ENCODE results near the gene MTG2.

Gene MTG2

DNA sequence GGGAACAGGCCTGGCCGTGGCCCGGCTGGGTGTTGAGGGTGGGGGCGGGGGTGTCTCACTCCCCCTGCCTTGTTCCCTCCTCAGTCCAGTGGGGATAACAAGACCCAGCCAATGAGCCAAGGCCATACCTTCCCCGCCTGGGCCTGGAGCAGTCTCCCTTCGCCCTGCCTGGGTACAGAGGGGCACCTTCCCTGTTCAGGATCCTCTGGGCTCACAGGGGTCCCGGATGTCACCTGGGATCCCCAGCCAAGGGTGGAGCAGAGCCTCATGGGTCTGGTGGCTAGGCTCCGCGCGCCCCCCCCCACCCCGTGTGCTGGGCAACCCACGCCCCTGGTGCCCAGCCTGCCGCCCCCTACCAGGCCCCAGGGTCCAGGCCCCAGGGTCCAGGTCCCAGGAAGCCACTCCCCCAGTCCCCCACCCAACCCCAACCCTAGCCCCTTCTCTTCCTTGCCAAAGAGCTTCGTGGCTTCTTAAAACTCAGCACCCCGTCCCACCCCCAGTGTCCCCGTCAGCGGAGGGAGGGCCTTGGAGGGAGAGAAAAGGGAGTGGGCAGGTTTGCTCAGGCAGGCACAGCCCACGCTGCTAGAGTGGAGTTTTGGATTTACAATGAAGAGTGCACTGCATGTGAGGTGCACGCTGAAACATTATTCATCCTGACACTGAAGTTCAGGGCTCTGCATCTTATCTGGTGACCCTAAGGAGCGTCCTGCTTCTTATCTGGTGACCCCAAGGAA lies 25.4 kb downstream of the MTG2 start:
- no peak for DNase-seq

DNA sequence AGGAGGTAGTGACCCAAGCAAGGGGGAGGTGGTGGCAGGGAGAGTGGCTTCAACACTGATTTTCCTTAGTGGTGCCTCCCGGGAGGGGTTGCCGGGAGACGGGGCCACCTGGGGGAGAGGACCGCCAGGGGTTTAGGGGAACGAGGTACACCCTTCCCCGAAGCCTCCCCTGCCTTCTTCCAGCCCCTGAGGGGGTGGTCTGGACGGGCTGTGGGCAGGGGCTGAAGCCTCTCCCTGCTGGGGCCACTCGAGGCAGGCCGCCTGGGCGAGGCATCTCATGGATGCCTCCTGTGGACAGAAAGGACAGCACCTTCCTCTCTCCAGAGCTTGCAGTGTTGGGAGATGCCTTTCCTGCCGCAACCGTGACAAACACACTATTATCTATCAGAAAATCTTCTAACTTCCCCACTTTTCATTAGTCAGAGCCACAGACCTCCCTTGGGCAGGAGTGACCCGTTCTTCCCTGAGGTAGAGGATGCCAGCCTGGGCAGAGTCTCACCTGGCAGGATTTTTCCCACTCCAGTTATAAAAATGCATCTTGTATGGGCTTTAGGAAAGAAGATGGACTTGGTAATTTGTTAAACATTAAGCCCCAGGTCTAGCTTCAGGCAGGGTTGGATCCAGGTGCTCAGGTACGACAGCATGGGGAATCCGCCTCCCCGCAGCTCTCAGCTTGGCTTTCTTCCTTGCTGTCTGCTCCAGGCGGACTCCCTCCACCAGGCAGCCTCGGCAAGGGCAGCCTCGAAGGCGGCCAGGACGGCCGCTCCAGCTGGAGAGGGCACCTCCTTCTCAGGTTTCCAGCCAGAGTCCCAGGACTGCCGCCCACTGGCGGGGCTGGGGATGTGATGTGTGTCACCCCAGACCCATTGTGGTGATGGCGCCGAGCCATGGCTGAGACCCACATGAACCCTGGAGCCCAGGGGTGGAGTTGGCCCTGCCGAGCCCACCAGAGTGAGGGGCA lies 26.2 kb downstream of the MTG2 start:
- no peak for DNase-seq

DNA sequence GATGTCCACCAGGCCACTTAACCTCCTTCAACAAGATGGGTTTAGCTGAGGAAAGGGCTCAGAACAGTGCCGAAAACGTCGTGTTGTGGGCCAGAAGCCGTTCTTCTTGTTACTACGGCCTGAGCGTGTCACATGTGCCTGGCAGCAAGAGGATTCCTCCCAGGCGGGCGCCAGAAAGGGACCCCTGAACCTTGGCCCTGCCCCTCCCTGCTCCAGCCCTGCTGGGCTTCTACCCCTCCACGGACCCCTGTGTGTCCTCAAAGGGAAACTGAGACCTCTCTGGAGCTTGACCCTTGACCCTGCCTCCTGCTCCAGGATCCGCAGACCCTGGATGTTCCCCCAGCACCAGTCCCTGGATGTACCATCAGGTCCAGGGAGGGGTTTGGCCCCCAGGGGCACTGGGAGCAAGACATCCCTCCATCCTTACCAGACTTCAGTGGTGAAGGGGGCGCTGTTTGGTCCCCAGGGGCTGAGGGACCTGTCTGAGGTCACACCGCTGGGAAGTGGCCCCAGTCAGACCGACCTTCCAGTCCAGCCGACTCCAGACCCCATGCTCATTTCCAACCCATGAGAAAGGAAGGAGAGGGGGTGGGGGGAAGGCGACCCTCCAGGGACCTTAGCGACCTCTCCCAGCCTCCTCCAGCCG lies 27.1 kb downstream of the MTG2 start:
- DNase-seq, result no peak

DNA sequence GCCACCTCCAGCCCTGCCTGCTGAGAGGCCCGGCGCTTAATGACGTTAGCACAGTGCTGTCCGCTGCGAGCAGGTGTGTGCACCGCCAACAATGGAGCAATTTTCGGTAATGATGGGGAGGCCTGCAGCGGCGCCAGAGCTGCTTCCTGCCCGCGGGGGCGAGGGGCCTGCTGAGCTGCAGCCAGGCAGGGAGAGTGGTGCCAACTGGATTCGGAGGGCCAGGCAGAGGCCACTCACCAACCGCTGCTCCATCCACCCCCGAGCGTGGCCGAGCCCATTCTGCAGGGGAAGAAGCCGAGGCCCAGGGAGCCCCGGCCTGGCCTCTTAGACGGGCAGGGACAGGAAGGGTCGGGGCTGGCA lies 27.6 kb downstream of the MTG2 start:
- DNase-seq, result no peak

DNA sequence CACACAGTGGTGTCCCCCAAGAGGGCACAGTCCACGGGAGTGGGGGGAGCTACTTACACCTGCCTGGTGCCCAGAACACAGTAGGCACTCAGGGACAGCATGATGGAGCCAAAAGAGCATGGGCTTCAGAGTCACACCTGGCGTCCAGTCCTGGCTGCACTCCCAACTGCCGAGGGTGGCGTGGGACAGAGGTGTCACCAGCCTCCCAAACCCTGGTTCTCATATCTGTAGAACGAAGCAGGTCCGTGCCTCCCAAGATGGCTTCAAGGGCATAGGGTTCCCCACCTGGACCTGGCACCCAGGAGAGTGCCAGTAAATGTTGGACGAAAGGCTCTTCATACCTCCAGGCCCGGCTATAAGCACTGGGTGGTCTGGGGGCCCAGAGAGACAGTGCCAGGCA lies 28.4 kb downstream of the MTG2 start:
- DNase-seq, result no peak

DNA sequence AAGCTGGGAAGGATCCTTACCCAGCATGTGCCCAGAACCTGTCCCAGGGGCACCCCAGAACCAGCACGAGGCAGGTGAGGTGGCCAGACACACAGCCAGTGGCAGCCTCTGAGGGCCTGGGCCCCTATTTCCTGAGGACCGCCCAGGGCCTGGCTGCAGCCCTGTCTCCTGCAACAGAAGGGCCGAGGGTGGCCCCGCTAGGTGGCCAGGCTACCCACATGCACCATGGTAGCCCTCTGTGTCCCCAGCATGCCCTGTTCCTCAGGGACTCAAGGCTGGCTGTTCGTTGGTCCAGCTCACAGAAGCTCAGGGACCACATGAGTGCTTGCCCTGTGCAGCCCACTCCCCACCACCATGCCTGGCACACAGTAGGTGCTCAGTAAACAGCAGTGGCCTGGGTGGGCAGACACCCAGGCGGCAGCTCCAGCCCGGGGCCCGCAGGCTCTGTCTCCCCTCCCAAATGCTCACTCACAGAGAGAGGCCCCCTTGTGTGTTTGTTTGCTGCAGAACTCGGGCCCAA lies 29.0 kb downstream of the MTG2 start:
- DNase-seq, result no peak

DNA sequence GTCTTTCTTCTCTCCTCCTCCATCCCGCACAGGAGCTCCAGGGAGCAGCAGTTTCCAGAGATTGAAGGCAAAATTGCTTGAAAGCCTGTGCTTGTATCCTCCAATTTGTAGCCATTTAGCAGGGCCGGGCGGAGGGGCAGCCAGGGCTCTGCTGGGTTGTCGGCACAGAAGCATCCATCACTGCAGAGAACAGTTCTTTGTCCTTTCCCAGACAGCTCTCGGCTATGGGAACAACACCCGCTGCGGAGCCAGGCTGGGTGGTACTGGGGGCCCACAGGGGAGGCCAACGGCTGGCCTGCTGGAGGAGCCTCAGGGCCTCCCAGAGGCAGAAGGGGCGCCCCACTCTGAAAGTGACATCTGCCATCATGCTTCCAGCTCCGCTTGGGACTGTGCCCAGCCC lies 29.5 kb downstream of the MTG2 start:
- DNase-seq, result no peak

DNA sequence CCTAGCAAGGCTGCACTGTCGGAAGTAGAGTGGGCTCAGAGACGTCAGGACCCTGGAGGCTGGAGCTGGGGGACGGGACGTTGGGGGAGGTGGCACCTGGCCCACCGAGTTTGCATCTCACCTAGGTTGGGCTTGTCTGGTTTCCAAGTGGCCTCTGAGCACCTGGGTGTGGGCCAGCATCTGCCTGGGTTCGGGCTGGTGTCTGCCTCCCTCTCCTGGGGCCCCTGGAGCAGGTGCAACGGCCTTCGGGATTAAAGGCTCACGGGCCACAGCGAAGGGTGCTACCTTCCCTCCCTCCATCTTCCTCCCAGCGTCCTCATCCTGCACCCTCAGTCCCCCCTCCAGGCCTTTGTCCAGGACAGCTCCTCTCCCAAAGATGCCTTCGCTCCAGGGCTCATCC lies 31.2 kb downstream of the MTG2 start:
- DNase-seq, result no peak

DNA sequence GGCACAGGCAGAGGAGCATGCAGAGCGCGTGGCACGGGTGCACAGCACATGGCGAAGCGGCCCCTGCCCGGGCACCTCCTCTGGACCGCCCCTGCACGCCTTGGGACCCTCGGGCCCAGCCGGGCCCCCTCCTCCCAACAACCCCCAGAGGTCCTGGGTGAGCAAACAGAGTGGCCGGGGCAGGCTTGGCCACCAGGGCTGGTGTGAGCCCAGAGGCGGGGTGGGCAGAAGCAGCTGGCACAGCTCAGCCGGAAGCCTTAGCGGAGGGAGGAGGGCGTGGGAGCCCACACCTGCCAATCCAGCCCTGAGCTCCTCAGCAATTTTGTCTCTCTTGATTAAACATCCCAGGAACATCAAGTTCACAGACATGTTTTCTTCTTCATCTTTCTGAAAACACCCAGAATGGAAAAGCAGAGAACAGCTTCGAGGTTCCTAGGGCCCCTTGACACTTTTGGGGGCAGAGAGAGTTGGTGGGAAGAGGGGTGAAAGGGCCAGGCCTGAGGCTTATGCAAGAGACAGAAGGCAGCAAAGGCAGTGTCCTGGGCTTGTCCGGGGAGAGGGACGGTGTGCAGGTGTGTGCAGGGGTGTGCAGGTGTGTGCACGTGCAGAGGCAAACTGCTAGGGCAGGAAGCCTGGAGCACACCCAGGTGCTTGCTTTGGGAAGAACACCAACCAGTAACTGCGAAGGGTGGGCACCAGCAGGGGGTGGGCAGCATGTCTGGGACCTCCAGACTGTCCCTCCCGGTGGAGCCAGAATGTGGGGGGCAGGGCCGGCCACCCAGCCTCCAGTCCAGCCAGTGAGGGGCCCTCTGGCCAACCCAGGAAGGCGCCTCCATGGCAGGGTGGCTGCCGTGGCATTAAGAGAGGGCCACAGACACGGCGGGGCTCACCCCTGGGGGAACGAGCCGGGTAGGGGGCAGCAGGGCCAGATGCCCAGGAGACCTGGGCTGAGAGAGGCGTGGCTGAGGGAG lies 32.5 kb downstream of the MTG2 start:
- no peak for DNase-seq

DNA sequence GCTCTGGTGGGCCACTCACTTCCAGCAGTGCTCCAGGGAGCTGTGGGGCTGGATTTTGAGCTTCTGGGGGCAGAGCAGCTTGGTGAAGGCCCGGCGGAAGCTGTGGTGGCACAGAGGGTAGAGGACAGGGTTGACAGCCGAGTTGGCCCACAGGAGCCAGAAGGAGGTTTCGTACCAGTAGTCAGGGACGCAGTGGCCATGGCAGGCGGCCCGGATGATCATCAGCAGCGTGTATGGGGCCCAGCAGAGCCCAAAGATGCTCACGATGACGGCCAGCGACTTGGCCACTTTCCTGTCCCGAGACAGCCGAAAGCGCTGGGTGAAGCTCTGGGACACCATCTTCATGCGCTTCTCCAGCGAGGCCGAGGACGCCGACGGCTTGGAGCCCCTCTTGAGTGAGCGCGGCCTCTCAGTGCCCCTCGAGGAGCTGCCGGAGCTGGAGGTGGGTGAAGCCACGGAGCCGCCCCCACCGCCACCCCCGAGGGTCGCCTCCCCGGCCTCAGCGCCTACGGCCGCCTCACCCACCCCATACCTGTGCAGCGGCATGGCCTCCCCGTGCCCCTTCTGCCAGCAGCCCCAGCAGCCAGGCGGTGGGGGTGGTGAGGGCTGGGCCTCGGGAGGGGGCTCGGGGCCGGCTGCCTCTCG lies 33.3 kb downstream of the MTG2 start:
- DNase-seq, result no peak

DNA sequence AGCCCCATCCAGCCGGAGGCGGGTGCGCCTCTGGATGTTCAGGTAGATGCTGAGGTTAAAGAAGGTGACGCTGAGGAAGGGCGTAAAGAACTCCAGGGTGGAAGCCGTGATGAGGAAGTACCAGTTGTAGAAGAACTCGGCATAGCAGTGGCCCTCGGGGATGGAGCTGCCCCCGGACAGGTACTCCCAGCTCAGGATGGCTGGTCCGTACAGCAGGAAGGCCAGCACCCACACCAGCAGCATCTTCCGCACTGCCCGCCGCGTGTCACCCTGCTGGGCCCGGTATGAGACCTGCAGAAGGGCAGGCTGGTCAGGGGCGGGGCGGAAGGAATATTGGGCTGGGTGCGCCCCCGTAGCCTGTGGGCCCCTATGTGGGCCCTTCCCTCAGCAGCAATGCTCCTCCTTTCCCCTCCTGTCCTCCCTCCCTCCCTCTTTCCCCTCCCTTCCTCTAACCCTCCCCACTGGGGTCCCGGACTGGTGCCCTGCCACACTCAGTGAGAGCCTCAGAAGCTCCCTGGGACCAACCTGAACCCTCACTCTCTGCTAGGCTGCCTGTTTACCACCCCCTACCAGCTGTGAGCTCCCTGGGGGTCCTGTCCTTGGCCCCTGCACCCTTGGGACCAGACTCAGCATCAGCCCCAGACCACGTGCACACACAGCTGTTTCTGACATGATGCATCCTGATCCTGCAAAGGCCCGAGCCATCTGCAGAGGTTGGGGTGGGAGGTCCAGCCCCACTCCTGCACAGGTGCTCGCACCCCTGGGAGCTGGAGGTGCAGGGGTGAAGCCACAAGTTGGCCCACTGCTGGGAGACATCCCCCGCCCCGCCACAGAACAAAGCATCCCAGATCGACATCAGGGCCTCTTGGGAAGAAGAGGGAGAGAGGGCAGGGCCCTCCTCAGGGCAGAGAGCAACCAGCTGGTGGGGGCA lies 34.1 kb downstream of the MTG2 start:
- DNase-seq, result no peak

DNA sequence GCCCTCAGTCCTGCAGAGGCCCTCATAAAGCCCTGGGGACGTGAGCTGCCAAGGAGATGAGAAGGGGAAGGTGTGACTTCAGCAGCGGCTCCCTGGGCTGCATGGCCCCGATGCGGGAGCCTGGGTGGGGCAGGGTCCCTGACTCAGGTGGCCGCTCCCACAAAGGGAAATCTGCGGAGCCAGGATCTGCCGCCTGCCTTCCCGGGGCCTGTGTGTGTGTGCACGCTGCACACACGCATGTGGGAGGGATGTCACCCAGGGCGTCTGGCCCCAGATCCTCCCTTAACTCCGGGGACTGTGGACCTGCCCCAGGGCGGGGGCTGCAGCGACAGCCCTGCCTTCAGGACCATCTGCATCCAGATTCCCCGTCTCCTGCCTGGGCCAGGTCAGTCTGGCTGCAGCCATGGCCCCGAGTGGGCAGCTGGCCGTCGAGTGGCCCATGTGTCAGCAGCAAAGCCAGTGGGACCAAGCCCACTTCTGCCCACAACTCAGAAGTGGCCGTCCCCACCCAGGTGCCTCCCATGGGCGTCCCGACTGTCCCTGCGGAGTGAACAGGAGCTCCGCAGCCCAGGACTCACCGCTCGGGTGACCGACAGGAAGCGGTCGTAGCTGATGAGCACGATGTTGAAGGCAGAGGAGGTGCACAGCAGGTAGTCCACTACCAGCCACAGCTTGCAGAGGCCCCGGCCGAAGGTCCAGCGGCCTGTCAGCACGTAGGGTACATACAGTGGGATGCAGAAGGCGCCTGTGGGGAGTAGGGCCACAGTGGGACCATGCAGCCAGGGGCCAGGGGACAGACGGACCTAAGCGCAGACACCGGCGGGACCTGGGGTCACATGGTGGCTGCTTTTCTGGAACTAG lies 35.3 kb downstream of the MTG2 start:
- DNase-seq, result no peak

DNA sequence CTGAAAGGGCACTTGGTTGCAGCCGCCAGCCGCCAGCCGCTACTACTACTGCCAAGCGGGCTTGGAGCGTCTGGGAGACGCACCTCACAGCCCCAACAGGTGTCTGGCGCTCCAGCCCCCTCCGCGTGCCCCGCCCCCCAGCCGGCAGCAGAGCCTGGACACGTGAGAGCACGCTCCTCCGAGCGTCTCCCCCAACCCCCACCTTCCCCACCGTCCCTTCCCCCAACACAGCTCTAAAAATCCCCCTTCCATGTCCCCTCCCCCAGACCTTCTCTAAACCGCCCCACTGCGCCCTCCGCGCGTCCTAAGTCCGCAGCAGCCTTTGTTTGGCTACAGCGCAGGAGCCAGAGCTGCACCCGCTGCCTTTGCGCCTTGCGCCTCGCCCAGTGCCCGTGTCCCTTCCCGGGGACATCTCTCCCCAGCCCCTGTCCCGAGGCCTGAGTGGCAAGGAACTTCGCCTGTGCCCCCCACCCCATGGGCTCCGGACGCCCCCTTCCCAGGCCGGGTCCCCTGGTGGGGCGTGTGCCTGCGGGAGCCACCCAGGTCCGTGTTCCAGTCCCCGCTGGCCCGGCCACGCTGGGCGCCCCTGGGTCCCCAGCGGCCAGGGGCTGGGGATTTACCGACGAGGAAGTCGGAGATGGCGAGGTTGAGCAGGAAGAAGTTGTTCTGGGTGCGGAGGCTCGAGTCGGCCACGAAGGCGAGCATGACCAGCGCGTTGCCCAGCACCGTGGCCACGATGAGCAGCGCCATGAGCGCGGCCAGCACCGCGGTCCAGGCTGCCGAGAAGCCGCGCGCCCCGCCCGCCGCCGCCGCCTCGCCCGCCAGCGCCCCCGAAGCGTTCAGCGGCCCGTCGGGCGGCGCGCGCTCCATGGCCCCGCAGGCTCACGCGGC lies 36.5 kb downstream of the MTG2 start:
- no peak for DNase-seq

DNA sequence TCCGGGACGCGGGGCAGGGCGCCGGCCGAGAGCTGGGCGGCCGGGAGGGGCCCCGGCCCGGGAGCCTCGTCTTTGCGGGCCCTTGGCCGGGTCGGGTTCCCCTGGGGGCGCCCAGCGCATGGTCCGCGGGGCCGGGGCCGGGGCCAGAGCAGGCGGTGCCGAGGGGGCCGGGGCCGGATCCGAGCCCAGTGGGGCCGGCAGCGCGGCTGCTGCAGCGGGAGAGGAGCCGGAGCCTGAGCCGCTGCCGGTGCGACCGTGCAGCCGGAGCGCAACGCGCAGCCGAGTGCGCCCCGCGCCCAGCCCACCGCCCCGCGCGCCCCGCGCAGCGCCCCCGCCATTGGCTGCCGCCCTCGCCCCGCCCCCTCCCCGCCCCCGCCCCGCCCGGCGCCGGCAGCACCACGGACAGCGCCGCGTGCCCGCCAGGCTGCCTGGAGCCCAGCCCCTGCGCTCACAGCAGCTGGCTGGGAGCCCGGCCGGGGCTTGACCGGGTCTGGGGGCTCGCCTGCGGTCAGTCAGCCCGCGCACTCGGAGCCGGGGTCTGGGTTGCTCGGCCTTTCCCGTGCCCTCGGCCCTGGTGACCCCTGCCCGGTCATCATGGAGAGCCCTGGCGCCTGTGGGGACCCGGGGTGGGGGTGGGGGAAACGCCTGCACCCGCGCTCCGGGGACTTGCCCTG lies 37.3 kb downstream of the MTG2 start, which contains the start of gene HRH3:
Gene HRH3, minus strand, starts transcription at position 287 of the 674 bp plus-strand sequence. CDS start 308 bp downstream, outside the sequence.
- DNase-seq, result no peak

DNA sequence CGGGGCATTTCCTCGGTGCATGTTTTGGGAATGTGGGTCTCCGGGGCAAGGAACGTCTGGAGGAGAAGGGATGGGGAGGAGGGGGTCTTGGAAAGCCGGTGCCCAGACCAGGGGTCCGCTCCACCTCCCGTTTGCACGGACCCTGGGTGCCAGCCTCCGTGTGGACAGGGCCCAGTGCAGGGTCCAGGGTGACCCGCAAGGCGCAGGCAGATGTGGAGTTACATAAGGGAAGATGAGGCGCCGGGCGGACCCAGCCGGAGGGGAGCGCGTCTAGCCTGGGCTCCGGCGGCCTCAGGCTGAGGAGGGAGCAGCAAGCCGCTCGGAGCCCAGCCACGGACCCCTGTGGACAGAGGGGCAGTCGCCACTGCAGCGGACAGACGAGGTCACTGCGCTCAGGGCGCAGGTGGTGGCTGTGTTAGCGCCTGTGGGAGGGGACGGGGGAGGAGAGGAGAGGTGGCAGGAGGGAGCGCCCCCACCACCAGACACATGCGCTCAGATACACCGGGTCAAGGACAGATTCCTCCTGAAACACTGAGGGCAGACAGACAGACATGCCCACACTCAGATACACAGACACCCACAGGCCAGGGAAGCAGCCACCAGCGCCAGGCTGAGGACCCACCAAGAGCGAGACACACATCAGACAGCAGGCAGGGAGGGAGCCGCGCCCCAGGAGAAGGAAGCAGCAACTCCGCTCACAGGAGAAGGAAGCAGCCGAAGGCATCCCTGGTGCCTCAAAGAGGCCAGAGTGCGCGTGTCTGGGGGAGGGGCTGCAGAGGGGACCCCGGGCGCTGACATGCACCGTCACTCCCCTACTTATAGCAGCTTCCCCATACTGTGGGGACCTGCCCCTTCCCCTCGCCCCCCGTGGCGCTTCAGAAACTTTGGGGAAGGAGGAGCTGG lies 38.1 kb downstream of the MTG2 start:
- no peak for DNase-seq

DNA sequence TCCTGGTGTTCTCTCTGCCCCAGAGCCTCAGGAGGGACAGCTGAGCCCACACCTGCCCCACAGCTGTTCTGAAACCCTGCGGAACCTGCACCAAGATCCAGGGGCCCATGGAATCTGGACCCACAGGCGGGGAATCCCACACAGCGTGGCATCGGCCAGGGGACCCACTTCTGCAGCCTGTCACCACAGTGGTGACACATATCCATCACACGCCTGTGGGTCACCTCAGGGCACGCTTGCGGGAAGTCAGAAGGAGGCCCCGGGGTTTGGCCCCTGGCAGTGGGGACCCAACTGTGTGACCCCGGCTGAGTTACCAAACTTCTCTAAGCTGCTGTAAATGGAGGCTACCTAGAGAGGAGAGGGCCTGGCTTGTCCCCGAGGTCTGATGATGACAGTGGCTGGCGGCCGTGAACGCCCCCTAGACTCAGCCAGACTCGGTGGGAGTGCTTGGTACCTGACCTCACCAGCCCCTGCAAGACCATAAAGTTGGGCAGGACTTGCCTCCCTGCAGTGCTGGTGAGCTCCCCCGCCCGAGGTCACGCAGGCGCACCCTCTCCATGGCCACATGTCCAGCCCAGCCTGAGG lies 39.5 kb downstream of the MTG2 start:
- no peak for DNase-seq
